HepG2 (cell line): Measurements from ENCODE around the gene TOR1AIP1. TPM values are rescaled to one million over a fixed set of nuclear protein-coding genes. Genes with fewer than 3 reads are reported as not detected.
A peak's percentile ranks its signal among the peaks of the same experiment; 100 is the strongest.

ENCODE experiments used
- CEBPZ ChIP-seq: IDR thresholded peaks from 2 replicates; pipeline ENCODE4 v1.6.1; 2012; ENCODE audit warnings: low read length, improper control_type of control experiment
- CHD2 ChIP-seq: IDR thresholded peaks from 2 replicates; pipeline ENCODE4 v1.6.1; 2011; ENCODE audit warnings: low read depth, low read length, improper control_type of control experiment
- CREM ChIP-seq, 2 experiments: sonication (generic) in 1 of 2; formaldehyde crosslinking in 1 of 2; IDR thresholded peaks; 2 replicates each; pipeline versions ENCODE4 v1.4.0 to v1.6.1; 2016 to 2020; ENCODE audit warnings: antibody characterized with exemption in 1 of 2, mild to moderate bottlenecking in 1 of 2, missing genetic modification reagents in 1 of 2
- CSRNP2 ChIP-seq: sonication (generic); formaldehyde crosslinking; conservative IDR thresholded peaks from 2 replicates; pipeline ENCODE4 v1.8.0; 2022; ENCODE audit warnings: low read depth, missing genetic modification reagents
- ELF3 ChIP-seq: IDR thresholded peaks from 2 replicates; pipeline ENCODE4 v1.6.1; 2016; ENCODE audit warnings: missing genetic modification reagents, missing compliant biosample characterization
- KMT2B ChIP-seq: IDR thresholded peaks from 2 replicates; pipeline ENCODE4 v1.6.1; 2016; ENCODE audit warnings: missing genetic modification reagents, missing compliant biosample characterization
- MLX ChIP-seq: IDR thresholded peaks from 2 replicates; pipeline ENCODE4 v1.6.1; 2016
- MTA1 ChIP-seq: sonication (generic); formaldehyde crosslinking; IDR thresholded peaks from 2 replicates; pipeline ENCODE4 v1.4.0; 2020; ENCODE audit warnings: missing genetic modification reagents, mild to moderate bottlenecking, borderline replicate concordance
- SYNCRIP ChIP-seq: fragments of 200-400 bp; formaldehyde crosslinking; IDR thresholded peaks from 2 replicates; pipeline ENCODE4 v1.6.1; 2018; ENCODE audit warnings: mild to moderate bottlenecking, low read depth, low read length; ENCODE audit not compliant: insufficient read depth
- TBX2 ChIP-seq: sonication (generic); formaldehyde crosslinking; IDR thresholded peaks from 2 replicates; pipeline ENCODE4 v1.5.0; 2020; ENCODE audit warnings: missing genetic modification reagents, mild to moderate bottlenecking, borderline replicate concordance
- TCF7 ChIP-seq: sonication (generic); IDR thresholded peaks from 2 replicates; pipeline ENCODE4 v1.6.1; 2016; ENCODE audit warnings: antibody characterized with exemption, low read depth
- TIGD3 ChIP-seq: sonication (generic); formaldehyde crosslinking; IDR thresholded peaks from 2 replicates; pipeline ENCODE4 v1.5.1; 2020; ENCODE audit warnings: mild to moderate bottlenecking, missing genetic modification reagents, borderline replicate concordance
- TRIM24 ChIP-seq: sonication (generic); formaldehyde crosslinking; IDR thresholded peaks from 2 replicates; pipeline ENCODE4 v1.8.0; 2022; ENCODE audit warnings: mild to moderate bottlenecking, missing genetic modification reagents
- XBP1 ChIP-seq: sonication (generic); formaldehyde crosslinking; IDR thresholded peaks from 2 replicates; pipeline ENCODE4 v1.5.0; 2020; ENCODE audit warnings: missing genetic modification reagents
- ZBTB10 ChIP-seq: sonication (generic); formaldehyde crosslinking; IDR thresholded peaks from 2 replicates; pipeline ENCODE4 v1.4.0; 2020; ENCODE audit warnings: missing genetic modification reagents, borderline replicate concordance
- ZNF614 ChIP-seq: IDR thresholded peaks from 2 replicates; pipeline ENCODE4 v1.6.1; 2018; ENCODE audit warnings: missing biosample characterization, missing genetic modification reagents, inconsistent platforms, borderline replicate concordance
- ZNF749 ChIP-seq: sonication (generic); formaldehyde crosslinking; IDR thresholded peaks from 2 replicates; pipeline ENCODE4 v1.8.0; 2022; ENCODE audit warnings: mild to moderate bottlenecking, missing genetic modification reagents, moderate library complexity, borderline replicate concordance
- polyA plus RNA-seq, 8 experiments: library from polyadenylated mRNA; depleted of rRNA in 3 of 8; stranded (reverse) in 7 of 8; unstranded in 1 of 8; fragments of >200 nt; fragmentation: Illumina TruSeq in 4 of 8; extraction: Trizol in 4 of 8; gene quantifications; 2 replicates each; pipeline versions ENCODE4 v1.2.1 to v1.2.3, GENCODE V29; 2011 to 2016; ENCODE audit warnings: low read depth in 4 of 8, missing spikeins in 1 of 8, mixed read lengths in 1 of 8; ENCODE audit not compliant: insufficient read depth in 1 of 8
- total RNA-seq, 5 experiments: library from RNA; depleted of rRNA; stranded (reverse); fragments of >200 nt; fragmentation: Illumina TruSeq; extraction: Trizol; gene quantifications; 2 replicates each; pipeline ENCODE4 v1.2.3, GENCODE V29; 2016; ENCODE audit warnings: low read depth in 1 of 5

TOR1AIP1 gene
- total and polyA plus RNA-seq, 2 of the 13 experiments (the other 11 are each of a cell fraction or from before 2014, with no cell fraction given): 15.6 to 29.0 TPM

- TF ChIP-seq ELF3 (CRISPR knock-in tag): peak; percentile 98
- TF ChIP-seq SYNCRIP: no peak
- peak; percentile 98 for TF ChIP-seq KMT2B (CRISPR knock-in tag)
- peak; percentile 97 for TF ChIP-seq CREM (IDR thresholded peaks at IDR 0.05)
- TF ChIP-seq CREM (CRISPR knock-in tag; IDR thresholded peaks at IDR 0.05): peak; percentile 29; the same call in 1 of the 2 replicates
- TF ChIP-seq MLX (CRISPR knock-in tag): no peak
- TF ChIP-seq TCF7: no peak
- peak; percentile 75 for TF ChIP-seq TBX2 (CRISPR knock-in tag)
- no peak; the same call in 1 of the 2 replicates for TF ChIP-seq ZNF749 (CRISPR knock-in tag)
- no peak for TF ChIP-seq TRIM24
- TF ChIP-seq ZNF614 (CRISPR knock-in tag): peak; percentile 56; the same call in 1 of the 2 replicates
- TF ChIP-seq ZBTB10: peak; percentile 95; the same call in 1 of the 2 replicates
- TF ChIP-seq CSRNP2 (CRISPR knock-in tag): no peak
- peak; percentile 57; the same call in 1 of the 2 replicates for TF ChIP-seq CHD2
- 0 out of 2 replicates have a peak, but pooled peaks have one; percentile 0 for TF ChIP-seq XBP1 (CRISPR knock-in tag)
- TF ChIP-seq TIGD3 (CRISPR knock-in tag): no peak
- peak; percentile 87 for TF ChIP-seq MTA1
- no peak for TF ChIP-seq CEBPZ
Observed at GRCh38 chr1:179882253-179883039, at the start of gene TOR1AIP1 (continued).
